OCI-LY7 (cell line): Measurements from ENCODE around the gene HERC6. TPM values are rescaled to one million over a fixed set of nuclear protein-coding genes. Genes with fewer than 3 reads are reported as not detected.

ENCODE experiments used
- BruUV-seq: library from RNA; stranded (reverse); fragments of 400-500 nt; replicated peaks from 2 replicates; lab custom pipeline; 2021; lab: Mats Ljungman, UMichigan
- CTCF ChIA-PET: fragments of 300-600 bp; sonication (Branson Sonifier 250); formaldehyde crosslinking; loops from one replicate; lab custom pipeline; 2022; ENCODE audit warnings: antibody characterized with exemption; ENCODE audit not compliant: unreplicated experiment; lab: Charles Lee
- POLR2A ChIA-PET: fragments of 300-600 bp; sonication (Branson Sonifier 250); formaldehyde crosslinking; loops from one replicate; lab custom pipeline; 2022; ENCODE audit warnings: antibody characterized with exemption; lab: Charles Lee
- DNase-seq: peaks from one replicate; pipeline ENCODE4 v3.0.0-alpha.2; 2015; ENCODE audit warnings: low spot score
- H2AFZ ChIP-seq: fragments of 200-600 bp; sonication (generic), shearing (Covaris generic); 2 replicates; pipeline ENCODE4 v1.6.1; 2014; ENCODE audit warnings: mild to moderate bottlenecking, antibody characterized with exemption, low read length, moderate library complexity
- H3K27ac ChIP-seq: fragments of 200-600 bp; sonication (generic); 2 replicates; pipeline ENCODE4 v1.5.1; 2014; ENCODE audit warnings: mixed run types, low read depth, mild to moderate bottlenecking, moderate library complexity, low read length, inconsistent platforms; ENCODE audit not compliant: poor library complexity, severe bottlenecking
- H3K36me3 ChIP-seq: fragments of 200-600 bp; sonication (generic); 2 replicates; pipeline ENCODE4 v1.6.1; 2014; ENCODE audit warnings: mild to moderate bottlenecking, antibody characterized with exemption, low read length, moderate library complexity, mixed read lengths; ENCODE audit not compliant: insufficient read depth
- H3K4me1 ChIP-seq: fragments of 200-600 bp; sonication (generic); 2 replicates; pipeline ENCODE4 v1.5.1; 2014; ENCODE audit warnings: mild to moderate bottlenecking, low read length; ENCODE audit not compliant: insufficient read depth, poor library complexity, severe bottlenecking
- H3K4me2 ChIP-seq: fragments of 200-600 bp; sonication (generic); 2 replicates; pipeline ENCODE4 v1.6.1; 2014; ENCODE audit warnings: mild to moderate bottlenecking, low read length
- H3K4me3 ChIP-seq: fragments of 200-600 bp; sonication (generic); 2 replicates; pipeline ENCODE4 v1.5.1; 2014; ENCODE audit warnings: mild to moderate bottlenecking, low read depth, low read length; ENCODE audit not compliant: poor library complexity, severe bottlenecking
- H3K79me2 ChIP-seq: fragments of 200-600 bp; sonication (generic); 2 replicates; pipeline ENCODE4 v1.6.1; 2016; ENCODE audit warnings: low read depth, mild to moderate bottlenecking, low read length, moderate library complexity, mixed read lengths; ENCODE audit not compliant: insufficient read depth
- H3K9me2 ChIP-seq: fragments of 200-600 bp; sonication (generic); 2 replicates; pipeline ENCODE4 v1.6.1; 2016; ENCODE audit warnings: mild to moderate bottlenecking, low read length, mixed read lengths; ENCODE audit not compliant: insufficient read depth
- H3K9me3 ChIP-seq: fragments of 200-600 bp; sonication (generic); 2 replicates; pipeline ENCODE4 v1.6.1; 2014; ENCODE audit warnings: mild to moderate bottlenecking, mixed run types, low read length, mixed read lengths
- H4K20me1 ChIP-seq: fragments of 200-600 bp; sonication (generic); 2 replicates; pipeline ENCODE4 v1.6.1; 2014; ENCODE audit warnings: mild to moderate bottlenecking, antibody characterized with exemption, low read length, moderate library complexity, mixed read lengths; ENCODE audit not compliant: insufficient read depth
- CTCF ChIP-seq: fragments of 200-600 bp; sonication (generic); conservative IDR thresholded peaks from 2 replicates; pipeline ENCODE4 v1.5.1; 2014; ENCODE audit warnings: mild to moderate bottlenecking, antibody characterized with exemption, low read length, moderate library complexity, mixed read lengths
- EZH2phosphoT487 ChIP-seq: fragments of 200-600 bp; sonication (generic); IDR thresholded peaks from 2 replicates; pipeline ENCODE4 v1.6.1; 2018; ENCODE audit warnings: low read depth, borderline replicate concordance, mild to moderate bottlenecking, mixed run types, antibody characterized with exemption, low read length, moderate library complexity, mixed read lengths
- intact Hi-C: fragments of 100-400 bp; cut with micrococcal nuclease; formaldehyde crosslinking; loops from one replicate; pipeline ENCODE4 v1.10.0; 2022; ENCODE audit not compliant: unreplicated experiment
- total RNA-seq, 2 experiments: library from RNA; depleted of rRNA in 1 of 2; stranded (reverse); fragments of >200 nt in 1 of 2; shearing (Covaris generic) in 1 of 2; gene quantifications; 2 replicates each; pipeline ENCODE4 v1.2.3, GENCODE V29; 2014 to 2022

The HERC6 gene
- total RNA-seq, 2 experiments from 2014 or later, result 0.09 to 0.51 TPM

GRCh38 chr4:88458104-88458740, 79.6 kb downstream of the HERC6 start:
- intact Hi-C loops, result no loop called here
- H3K9me2 ChIP-seq, result no peaks in the 10 kb centered on the region
- DNase-seq, result no peak
- H2AFZ ChIP-seq, result no peak overlapping the region
- H3K9me3 ChIP-seq, result no peaks in the 10 kb centered on the region
- H3K36me3 ChIP-seq, result no peaks in the 10 kb centered on the region
- TF ChIP-seq CTCF, result no peak
- TF ChIP-seq EZH2phosphoT487, result no peak
- BruUV-seq, result no TSS peak
- no peak overlapping the region for H3K4me3 ChIP-seq
- no peak overlapping the region for H3K4me2 ChIP-seq
- no peaks in the 10 kb centered on the region for H4K20me1 ChIP-seq
- H3K79me2 ChIP-seq, result no peaks in the 10 kb centered on the region
- peaks cover 11% of the 10 kb centered on the region for H3K4me1 ChIP-seq
- H3K27ac ChIP-seq, result no peak overlapping the region
- POLR2A ChIA-PET, result no interaction called here
- CTCF ChIA-PET, result no interaction called here

GRCh38 chr4:88465653-88466192, 87.1 kb downstream of the HERC6 start:
- Histone ChIP-seq H3K27ac (no peak overlapping the region), H2AFZ (no peak overlapping the region), H3K4me1 (no peaks in the 10 kb centered on the region), H3K79me2 (no peaks in the 10 kb centered on the region), H3K9me2 (no peaks in the 10 kb centered on the region), H3K36me3 (no peaks in the 10 kb centered on the region), H4K20me1 (no peaks in the 10 kb centered on the region), H3K4me3 (no peak overlapping the region), H3K4me2 (no peak overlapping the region), H3K9me3 (no peaks in the 10 kb centered on the region)
- POLR2A ChIA-PET, result no interaction called here
- intact Hi-C loops, result no loop called here
- no peak for TF ChIP-seq CTCF
- TF ChIP-seq EZH2phosphoT487, result no peak
- CTCF ChIA-PET, result no interaction called here
- DNase-seq, result no peak
- BruUV-seq, result no TSS peak

- no peak for DNase-seq
Observed at GRCh38 chr4:88467392-88467791, 88.7 kb downstream of the HERC6 start.

More at GRCh38 chr4:88467392-88467791, 88.7 kb downstream of the HERC6 start:
- CTCF ChIA-PET, result no interaction called here
- Histone ChIP-seq H3K9me3 (no peaks in the 10 kb centered on the region), H3K9me2 (no peaks in the 10 kb centered on the region), H3K4me1 (no peaks in the 10 kb centered on the region), H4K20me1 (no peaks in the 10 kb centered on the region), H3K36me3 (no peaks in the 10 kb centered on the region), H3K79me2 (no peaks in the 10 kb centered on the region), H3K4me2 (no peak overlapping the region), H3K27ac (no peak overlapping the region), H3K4me3 (no peak overlapping the region), H2AFZ (no peak overlapping the region)
- no peak for TF ChIP-seq EZH2phosphoT487
- TF ChIP-seq CTCF, result no peak
- no TSS peak for BruUV-seq
- POLR2A ChIA-PET, result no interaction called here
- intact Hi-C loops, result no loop called here
